GM12878 (cell line): ENCODE results near the gene COL27A1. TPM values are rescaled to one million over a fixed set of nuclear protein-coding genes. Genes with fewer than 3 reads are reported as not detected.

ENCODE experiments used
- ATAC-seq: fragments of 200-7000 bp; cut with Tn5 transposase; 3 replicates; pipeline ENCODE4 v1.9.1; 2020; ENCODE audit warnings: mild to moderate bottlenecking, moderate library complexity
- BruUV-seq: library from RNA; stranded (reverse); fragments of 400-500 nt; replicated peaks from 2 replicates; lab custom pipeline; 2021; lab: Mats Ljungman, UMichigan
- CTCF ChIA-PET: fragments of 300-600 bp; sonication (Branson Sonifier 250); formaldehyde crosslinking; extraction: SDS; loops from one replicate; lab custom pipeline; 2021; ENCODE audit warnings: inconsistent platforms; lab: Yijun Ruan, JAX
- POLR2A ChIA-PET: fragments of 350-600 bp; formaldehyde crosslinking; extraction: SDS; loops from one replicate; lab custom pipeline; 2021; ENCODE audit warnings: inconsistent platforms; lab: Charles Lee
- RAD21 ChIA-PET: fragments of 300-600 bp; sonication (Branson Sonifier 250); formaldehyde crosslinking; loops from one replicate; lab custom pipeline; 2023; ENCODE audit warnings: antibody characterized with exemption; ENCODE audit not compliant: unreplicated experiment; lab: Charles Lee
- SMC1A ChIA-PET: fragments of 300-600 bp; sonication (Branson Sonifier 250); formaldehyde crosslinking; loops from one replicate; lab custom pipeline; 2023; ENCODE audit not compliant: unreplicated experiment, uncharacterized antibody; lab: Charles Lee
- DNase-seq: peaks from one replicate; pipeline ENCODE4 v3.0.0-alpha.2; 2011; ENCODE audit warnings: low read depth, low spot score
- FAIRE-seq: peaks from 3 replicates; lab custom pipeline; 2011; peaks lifted over from hg19 to GRCh38; lab: Jason Lieb, UNC
- H2AFZ ChIP-seq: 2 replicates; pipeline ENCODE4 v1.6.0; 2011; ENCODE audit warnings: low read depth, low read length, control low read depth; ENCODE audit not compliant: control insufficient read depth
- H3K27ac ChIP-seq: 2 replicates; pipeline ENCODE4 v1.5.1; 2011; ENCODE audit warnings: control low read depth; ENCODE audit not compliant: control insufficient read depth, insufficient read depth
- H3K27me3 ChIP-seq, 2 experiments: replicated peaks in 1 of 2; 2 replicates each; pipeline versions ENCODE4 v1.6.0 to v1.6.1; 2011; ENCODE audit warnings: low read length in 1 of 2; ENCODE audit not compliant: control insufficient read depth in 2 of 2, insufficient read depth in 2 of 2
- H3K36me3 ChIP-seq, 2 experiments: 2 replicates each; pipeline ENCODE4 v1.5.1; 2011; ENCODE audit warnings: low read length in 1 of 2; ENCODE audit not compliant: control insufficient read depth in 2 of 2, insufficient read depth in 2 of 2
- H3K4me1 ChIP-seq: 2 replicates; pipeline ENCODE4 v1.6.1; 2011; ENCODE audit warnings: mild to moderate bottlenecking, low read length, moderate library complexity, mixed read lengths; ENCODE audit not compliant: control insufficient read depth, insufficient read depth
- H3K4me2 ChIP-seq: 2 replicates; pipeline ENCODE4 v1.6.0; 2011; ENCODE audit warnings: control low read depth; ENCODE audit not compliant: control insufficient read depth, insufficient read depth
- H3K4me3 ChIP-seq: fragments of 200-600 bp; sonication (generic); 2 replicates; pipeline ENCODE4 v1.5.1; 2016
- H3K79me2 ChIP-seq: 2 replicates; pipeline ENCODE4 v1.6.0; 2011; ENCODE audit warnings: low read length; ENCODE audit not compliant: control insufficient read depth, insufficient read depth
- H3K9ac ChIP-seq: 2 replicates; pipeline ENCODE4 v1.8.0; 2011; ENCODE audit warnings: low read length, control low read depth, mixed read lengths; ENCODE audit not compliant: control insufficient read depth, insufficient read depth
- H3K9me3 ChIP-seq: replicated peaks from 3 replicates; pipeline ENCODE4 v1.5.1; 2011; ENCODE audit warnings: mild to moderate bottlenecking, low read length; ENCODE audit not compliant: control insufficient read depth, insufficient read depth
- H4K20me1 ChIP-seq: 2 replicates; pipeline ENCODE4 v1.6.0; 2011; ENCODE audit not compliant: control insufficient read depth, insufficient read depth
- CBFB ChIP-seq: IDR thresholded peaks from 2 replicates; pipeline ENCODE4 v1.6.1; 2016; ENCODE audit warnings: antibody characterized with exemption, low read depth
- CHD1 ChIP-seq: IDR thresholded peaks from 2 replicates; pipeline ENCODE4 v1.6.1; 2012; ENCODE audit warnings: low read depth, low read length, improper control_type of control experiment
- DPF2 ChIP-seq: fragments of 450-650 bp; IDR thresholded peaks from 2 replicates; pipeline ENCODE4 v1.6.1; 2017; ENCODE audit warnings: mild to moderate bottlenecking
- FOXK2 ChIP-seq: fragments of 450-650 bp; IDR thresholded peaks from 2 replicates; pipeline ENCODE4 v1.6.1; 2017; ENCODE audit warnings: mild to moderate bottlenecking, moderate library complexity
- FOXM1 ChIP-seq: IDR thresholded peaks from 2 replicates; pipeline ENCODE4 v1.6.1; 2012; ENCODE audit warnings: low read depth, mild to moderate bottlenecking, inconsistent platforms, low read length, moderate library complexity
- JUNB ChIP-seq: IDR thresholded peaks from 2 replicates; pipeline ENCODE4 v1.6.1; 2016; ENCODE audit warnings: antibody characterized with exemption, mild to moderate bottlenecking
- MTA2 ChIP-seq: fragments of 450-650 bp; IDR thresholded peaks from 2 replicates; pipeline ENCODE4 v1.6.1; 2016; ENCODE audit warnings: low read depth, mild to moderate bottlenecking, moderate library complexity
- NFYB ChIP-seq: IDR thresholded peaks from 2 replicates; pipeline ENCODE4 v1.6.1; 2011; ENCODE audit warnings: low read depth, mild to moderate bottlenecking, low read length, improper control_type of control experiment, moderate library complexity; ENCODE audit not compliant: insufficient read depth
- TCF7 ChIP-seq: IDR thresholded peaks from 2 replicates; pipeline ENCODE4 v1.6.1; 2014; ENCODE audit warnings: antibody characterized with exemption, borderline replicate concordance
- YY1 ChIP-seq: IDR thresholded peaks from 2 replicates; pipeline ENCODE4 v1.6.1; 2011; ENCODE audit warnings: low read depth, mild to moderate bottlenecking, low read length
- ZNF217 ChIP-seq: fragments of 450-650 bp; IDR thresholded peaks from 2 replicates; pipeline ENCODE4 v1.6.1; 2017; ENCODE audit warnings: antibody characterized with exemption, mild to moderate bottlenecking
- ZNF24 ChIP-seq: fragments of 450-650 bp; IDR thresholded peaks from 2 replicates; pipeline ENCODE4 v1.6.1; 2017; ENCODE audit warnings: antibody characterized with exemption, mild to moderate bottlenecking
- WGBS: methylation state at CpG from one replicate; pipeline ENCODE4 v1.1.6; 2016; ENCODE audit warnings: low lambda C conversion rate; ENCODE audit not compliant: insufficient replicate concordance, insufficient coverage; ENCODE audit errors: missing lambda C conversion rate; 5-methylcytosine and 5-hydroxymethylcytosine counted together
- in situ Hi-C: fragments of 300-500 bp; cut with MboI; formaldehyde crosslinking; loops from 9 replicates; pipeline ENCODE4 v1.14.3; 2018; ENCODE audit warnings: mixed read lengths
- intact Hi-C: fragments of 100-400 bp; cut with micrococcal nuclease; formaldehyde crosslinking; loops from one replicate; pipeline ENCODE4 v1.14.2; 2022; ENCODE audit not compliant: unreplicated experiment
- polyA plus RNA-seq, 11 experiments: library from polyadenylated mRNA; depleted of rRNA in 4 of 11; unstranded in 6 of 11; stranded (reverse) in 5 of 11; fragments of >200 nt; fragmentation: Nextera tagmentation in 4 of 11; fragmentation: Illumina TruSeq in 1 of 11; extraction: Ambion mirVana in 4 of 11; extraction: Trizol in 1 of 11; gene quantifications; 1 replicate in 1 of 11; 2 replicates in 10 of 11; pipeline versions ENCODE4 v1.2.1 to v1.2.3, GENCODE V29; 2011 to 2016; ENCODE audit warnings: inconsistent platforms in 2 of 11, missing spikeins in 2 of 11, low read depth in 1 of 11
- total RNA-seq, 4 experiments: library from RNA; depleted of rRNA in 3 of 4; stranded (reverse); fragments of >200 nt in 3 of 4; fragmentation: Illumina TruSeq in 1 of 4; extraction: Trizol in 1 of 4; gene quantifications; 2 replicates each; pipeline versions ENCODE4 v1.2.1 to v1.2.3, GENCODE V29; 2013 to 2021
- TF ChIP-seq, protein P1 (sequence below): IDR thresholded peaks from 2 replicates; pipeline ENCODE4 v1.6.1; 2012; ENCODE audit warnings: low read depth, low read length, improper control_type of control experiment
- TF ChIP-seq, protein P2 (sequence below): IDR thresholded peaks from 2 replicates; pipeline ENCODE4 v1.6.1; 2011; ENCODE audit warnings: low read depth, mild to moderate bottlenecking, low read length, moderate library complexity, borderline replicate concordance; ENCODE audit errors: extremely low read depth
- TF ChIP-seq, protein P3 (sequence below): fragments of 450-650 bp; IDR thresholded peaks from 2 replicates; pipeline ENCODE4 v1.6.1; 2017; ENCODE audit warnings: mild to moderate bottlenecking, moderate library complexity

COL27A1 gene
- total and polyA plus RNA-seq, 10 of the 15 experiments (the other 5 are each of a cell fraction or from before 2014, with no cell fraction given), result 0.10 TPM; not detected in 9

DNA sequence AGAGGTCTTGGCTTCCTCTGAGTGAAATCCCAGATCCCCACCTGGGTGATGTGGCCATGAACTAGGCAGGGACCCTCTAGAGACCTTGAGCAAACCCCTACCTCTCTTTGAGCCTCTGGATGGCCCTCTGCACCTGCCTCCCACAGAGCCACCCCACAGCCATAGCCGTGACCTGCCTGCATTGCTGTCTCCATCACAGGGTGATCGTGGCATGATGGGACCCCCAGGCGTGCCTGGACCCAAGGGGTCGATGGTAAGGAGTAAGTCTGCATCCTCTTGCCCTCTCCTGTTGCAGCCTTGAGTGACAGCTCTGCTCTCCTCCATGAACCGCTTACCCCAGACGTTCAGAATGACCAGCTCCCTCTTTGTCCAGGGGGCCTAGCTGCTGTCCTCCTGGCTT is 97.1 kb downstream of the COL27A1 start:
- DNase-seq (no peak), ATAC-seq (no peak), FAIRE-seq (no peak)
- Histone ChIP-seq H3K79me2 (no peaks in the 10 kb centered on the region), H2AFZ (no peak overlapping the region), H3K9ac (no peak overlapping the region), H3K4me3 (no peak overlapping the region), H3K9me3 (no peaks in the 10 kb centered on the region), H3K27ac (no peak overlapping the region), H4K20me1 (no peaks in the 10 kb centered on the region), H3K4me1 (no peaks in the 10 kb centered on the region), H3K4me2 (no peak overlapping the region), H3K27me3 (peaks cover 0 to 2% of the 10 kb centered on the region in 2 experiments; a peak in 2 of 4 replicates), H3K36me3 (no peaks in the 10 kb centered on the region)
- intact Hi-C loops, result no loop called here
- RAD21 ChIA-PET, result no interaction called here
- WGBS, result 4% methylated on average over 6 of the region's 6 CpGs
- TF ChIP-seq, protein P1, sequence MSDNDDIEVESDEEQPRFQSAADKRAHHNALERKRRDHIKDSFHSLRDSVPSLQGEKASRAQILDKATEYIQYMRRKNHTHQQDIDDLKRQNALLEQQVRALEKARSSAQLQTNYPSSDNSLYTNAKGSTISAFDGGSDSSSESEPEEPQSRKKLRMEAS, result no peak
- TF ChIP-seq DPF2 (no peak), NFYB (no peak), CHD1 (no peak)
- TF ChIP-seq, protein P2, sequence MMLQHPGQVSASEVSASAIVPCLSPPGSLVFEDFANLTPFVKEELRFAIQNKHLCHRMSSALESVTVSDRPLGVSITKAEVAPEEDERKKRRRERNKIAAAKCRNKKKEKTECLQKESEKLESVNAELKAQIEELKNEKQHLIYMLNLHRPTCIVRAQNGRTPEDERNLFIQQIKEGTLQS, result no peak
- POLR2A ChIA-PET, result no interaction called here
- BruUV-seq, result no TSS peak
- CTCF ChIA-PET, result interaction anchor here (1.1 kb wide), 1 partner anchor 17 kb away, joined by 3 read pairs; no protein-coding TSS in a partner anchor
- SMC1A ChIA-PET, result no interaction called here
- in situ Hi-C loops, result no loop called here

DNA sequence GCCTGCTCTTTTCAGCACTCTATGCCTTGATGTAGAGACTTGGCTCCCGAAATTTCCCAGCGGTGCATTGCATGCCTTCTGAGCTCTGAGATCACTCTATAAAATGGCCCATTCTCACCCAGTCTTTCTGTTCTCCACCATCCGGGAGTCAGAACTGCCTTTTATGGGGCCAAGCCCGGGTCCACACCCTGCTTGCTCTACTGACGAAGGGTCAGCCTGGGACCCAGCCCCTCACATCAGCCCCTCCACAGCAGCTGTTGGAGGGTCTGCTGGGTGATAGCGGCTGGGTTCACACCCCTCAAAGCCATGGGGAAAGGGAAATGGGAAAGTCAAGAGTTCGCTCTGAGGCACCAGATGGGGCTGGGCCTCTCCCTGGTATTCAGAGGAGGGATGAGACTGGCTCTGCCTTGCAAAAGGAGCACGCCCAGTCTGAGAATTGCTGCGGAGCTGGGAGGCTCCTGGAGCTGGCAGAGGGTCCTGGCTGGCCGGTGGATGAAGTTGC is 101.5 kb downstream of the COL27A1 start:
- in situ Hi-C loops, result no loop called here
- Histone ChIP-seq H3K9me3 (no peaks in the 10 kb centered on the region), H3K27me3 (no peaks in the 10 kb centered on the region; a peak in 1 of 4 replicates), H3K4me1 (no peaks in the 10 kb centered on the region), H3K4me2 (no peak overlapping the region), H3K79me2 (no peaks in the 10 kb centered on the region), H3K36me3 (no peaks in the 10 kb centered on the region), H3K27ac (no peak overlapping the region), H3K4me3 (no peak overlapping the region), H3K9ac (no peak overlapping the region), H4K20me1 (no peaks in the 10 kb centered on the region), H2AFZ (no peak overlapping the region)
- ATAC-seq, result no peak
- RAD21 ChIA-PET, result no interaction called here
- 20% methylated on average over 10 of the region's 10 CpGs for WGBS
- CTCF ChIA-PET, result interaction anchor here (0.6 kb wide), 1 partner anchor 68 kb away, joined by 3 read pairs; no protein-coding TSS in a partner anchor
- FAIRE-seq, result no peak
- POLR2A ChIA-PET, result no interaction called here
- no peak for DNase-seq
- no TSS peak for BruUV-seq
- SMC1A ChIA-PET, result no interaction called here
- intact Hi-C loops, result no loop called here
- TF ChIP-seq YY1, result no peak
- no peak for TF ChIP-seq DPF2
- TF ChIP-seq, protein P3, sequence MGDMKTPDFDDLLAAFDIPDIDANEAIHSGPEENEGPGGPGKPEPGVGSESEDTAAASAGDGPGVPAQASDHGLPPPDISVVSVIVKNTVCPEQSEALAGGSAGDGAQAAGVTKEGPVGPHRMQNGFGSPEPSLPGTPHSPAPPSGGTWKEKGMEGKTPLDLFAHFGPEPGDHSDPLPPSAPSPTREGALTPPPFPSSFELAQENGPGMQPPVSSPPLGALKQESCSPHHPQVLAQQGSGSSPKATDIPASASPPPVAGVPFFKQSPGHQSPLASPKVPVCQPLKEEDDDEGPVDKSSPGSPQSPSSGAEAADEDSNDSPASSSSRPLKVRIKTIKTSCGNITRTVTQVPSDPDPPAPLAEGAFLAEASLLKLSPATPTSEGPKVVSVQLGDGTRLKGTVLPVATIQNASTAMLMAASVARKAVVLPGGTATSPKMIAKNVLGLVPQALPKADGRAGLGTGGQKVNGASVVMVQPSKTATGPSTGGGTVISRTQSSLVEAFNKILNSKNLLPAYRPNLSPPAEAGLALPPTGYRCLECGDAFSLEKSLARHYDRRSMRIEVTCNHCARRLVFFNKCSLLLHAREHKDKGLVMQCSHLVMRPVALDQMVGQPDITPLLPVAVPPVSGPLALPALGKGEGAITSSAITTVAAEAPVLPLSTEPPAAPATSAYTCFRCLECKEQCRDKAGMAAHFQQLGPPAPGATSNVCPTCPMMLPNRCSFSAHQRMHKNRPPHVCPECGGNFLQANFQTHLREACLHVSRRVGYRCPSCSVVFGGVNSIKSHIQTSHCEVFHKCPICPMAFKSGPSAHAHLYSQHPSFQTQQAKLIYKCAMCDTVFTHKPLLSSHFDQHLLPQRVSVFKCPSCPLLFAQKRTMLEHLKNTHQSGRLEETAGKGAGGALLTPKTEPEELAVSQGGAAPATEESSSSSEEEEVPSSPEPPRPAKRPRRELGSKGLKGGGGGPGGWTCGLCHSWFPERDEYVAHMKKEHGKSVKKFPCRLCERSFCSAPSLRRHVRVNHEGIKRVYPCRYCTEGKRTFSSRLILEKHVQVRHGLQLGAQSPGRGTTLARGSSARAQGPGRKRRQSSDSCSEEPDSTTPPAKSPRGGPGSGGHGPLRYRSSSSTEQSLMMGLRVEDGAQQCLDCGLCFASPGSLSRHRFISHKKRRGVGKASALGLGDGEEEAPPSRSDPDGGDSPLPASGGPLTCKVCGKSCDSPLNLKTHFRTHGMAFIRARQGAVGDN, result no peak
- no peak for TF ChIP-seq CBFB
- no peak for TF ChIP-seq JUNB
- no peak for TF ChIP-seq ZNF24
- no peak for TF ChIP-seq MTA2
- TF ChIP-seq FOXK2, result no peak
- TF ChIP-seq TCF7, result no peak
- TF ChIP-seq FOXM1, result no peak
- no peak for TF ChIP-seq ZNF217
